Glutamatergic neuron (in vitro differentiated cells): Measurements from ENCODE around the gene UBAC2. TPM values are rescaled to one million over a fixed set of nuclear protein-coding genes. Genes with fewer than 3 reads are reported as not detected.

Experiments used
- DNase-seq: peaks from one replicate; pipeline ENCODE4 v3.0.0; 2022
- H3K27ac Mint-ChIP-seq: one replicate; pipeline ENCODE4 v1.8.0; 2020; ENCODE audit warnings: mild to moderate bottlenecking, mixed read lengths, inconsistent platforms; ENCODE audit not compliant: unreplicated experiment
- H3K27me3 Mint-ChIP-seq: one replicate; pipeline ENCODE4 v1.8.0; 2020; ENCODE audit warnings: mild to moderate bottlenecking, moderate library complexity, mixed read lengths, inconsistent platforms; ENCODE audit not compliant: unreplicated experiment
- H3K36me3 Mint-ChIP-seq: one replicate; pipeline ENCODE4 v1.8.0; 2020; ENCODE audit warnings: mild to moderate bottlenecking, mixed read lengths, inconsistent platforms; ENCODE audit not compliant: unreplicated experiment
- H3K4me1 Mint-ChIP-seq: one replicate; pipeline ENCODE4 v1.8.0; 2020; ENCODE audit warnings: mild to moderate bottlenecking, low read depth, mixed read lengths, inconsistent platforms; ENCODE audit not compliant: unreplicated experiment
- H3K4me3 Mint-ChIP-seq: one replicate; pipeline ENCODE4 v1.8.0; 2020; ENCODE audit warnings: mild to moderate bottlenecking, mixed read lengths, inconsistent platforms; ENCODE audit not compliant: unreplicated experiment
- H3K9me3 Mint-ChIP-seq: one replicate; pipeline ENCODE4 v1.8.0; 2020; ENCODE audit warnings: mild to moderate bottlenecking, moderate library complexity, mixed read lengths, inconsistent platforms; ENCODE audit not compliant: unreplicated experiment
- CTCF ChIP-seq: fragments of 200-600 bp; sonication (generic); IDR thresholded peaks from one replicate; pipeline ENCODE4 v1.5.0; 2021; ENCODE audit not compliant: partially characterized antibody, unreplicated experiment
- total RNA-seq: library from RNA; stranded (reverse); fragmentation: NEBNext Ultra II Directional; extraction: Animal tissue kit (Norgen Biotek cat#: 25700); gene quantifications from one replicate; pipeline ENCODE4 v1.2.1, GENCODE V29; 2021; ENCODE audit not compliant: unreplicated experiment

The UBAC2 gene
- total RNA-seq, 1 donor from 2014 or later, result 33.3 TPM

- no peak for DNase-seq
- no peak overlapping the region for H3K27ac Mint-ChIP-seq
- H3K36me3 Mint-ChIP-seq, result peaks cover 6% of the 10 kb centered on the region
- H3K27me3 Mint-ChIP-seq, result no peaks in the 10 kb centered on the region
- no peak overlapping the region for H3K4me3 Mint-ChIP-seq
- no peak for TF ChIP-seq CTCF
- peaks cover 12% of the 10 kb centered on the region for H3K4me1 Mint-ChIP-seq
- H3K9me3 Mint-ChIP-seq, result no peaks in the 10 kb centered on the region
These were observed 51.3 kb downstream of the UBAC2 start for GRCh38 chr13:99251921-99252320.

- H3K27me3 Mint-ChIP-seq, result peaks cover under 1% of the 10 kb centered on the region
- H3K4me3 Mint-ChIP-seq, result no peak overlapping the region
- H3K9me3 Mint-ChIP-seq, result no peaks in the 10 kb centered on the region
- H3K27ac Mint-ChIP-seq, result no peak overlapping the region
- peaks cover 8% of the 10 kb centered on the region for H3K4me1 Mint-ChIP-seq
- TF ChIP-seq CTCF, result no peak
- peaks cover 2% of the 10 kb centered on the region for H3K36me3 Mint-ChIP-seq
- no peak for DNase-seq
These were observed 54.2 kb downstream of the UBAC2 start for GRCh38 chr13:99254830-99255229.

GRCh38 chr13:99255271-99255670 lies 54.6 kb downstream of the UBAC2 start:
- Mint-ChIP-seq H3K4me3 (no peak overlapping the region), H3K4me1 (peaks cover 8% of the 10 kb centered on the region), H3K27me3 (peaks cover 2% of the 10 kb centered on the region), H3K27ac (no peak overlapping the region), H3K36me3 (peaks cover 5% of the 10 kb centered on the region), H3K9me3 (peaks cover 2% of the 10 kb centered on the region)
- DNase-seq, result no peak
- TF ChIP-seq CTCF, result no peak

GRCh38 chr13:99256283-99256682 lies 55.6 kb downstream of the UBAC2 start:
- no peak for TF ChIP-seq CTCF
- no peak overlapping the region for H3K27ac Mint-ChIP-seq
- no peak for DNase-seq
- peaks cover 12% of the 10 kb centered on the region for H3K4me1 Mint-ChIP-seq
- peaks cover 2% of the 10 kb centered on the region for H3K27me3 Mint-ChIP-seq
- H3K36me3 Mint-ChIP-seq, result peaks cover 5% of the 10 kb centered on the region
- no peak overlapping the region for H3K4me3 Mint-ChIP-seq
- H3K9me3 Mint-ChIP-seq, result peaks cover 2% of the 10 kb centered on the region

GRCh38 chr13:99256709-99257108 lies 56.1 kb downstream of the UBAC2 start:
- no peak for DNase-seq
- TF ChIP-seq CTCF, result no peak
- Mint-ChIP-seq H3K36me3 (peaks cover 5% of the 10 kb centered on the region), H3K4me3 (no peak overlapping the region), H3K4me1 (peaks cover 16% of the 10 kb centered on the region), H3K27me3 (peaks cover 2% of the 10 kb centered on the region), H3K9me3 (peaks cover 2% of the 10 kb centered on the region), H3K27ac (no peak overlapping the region)
